ENCODE measurements around the gene EEF2.
A peak's percentile ranks its signal among the peaks of the same experiment; 100 is the strongest.

Gene EEF2

GRCh38 chr19:3984908-3985642, at the start of gene EEF2:
EEF2 (minus strand) TSS chr19:3985463; CDS start chr19:3985380, 83 bp downstream.
- H3K4me3 ChIP-seq = peak within 1 kb of the TSS; percentile 69 to 96 (median 83)

GRCh38 chr19:4034048-4035017, 49.1 kb upstream of the EEF2 start:
- H3K27ac ChIP-seq = peak overlapping the region in 3 of 21 experiments; percentile 6 to 46 (median 17)

More at GRCh38 chr19:3984908-3985642, at the start of gene EEF2:
- H3K27ac ChIP-seq = peak within 1 kb of the TSS; percentile 79 to 99 (median 96)

GRCh38 chr19:4033028-4033956, 48.0 kb upstream of the EEF2 start:
- H3K4me3 ChIP-seq = no peak overlapping the region
- peak overlapping the region in 1 of 21 experiments; percentile 6 for H3K27ac ChIP-seq

More at GRCh38 chr19:4034048-4035017, 49.1 kb upstream of the EEF2 start:
- no peak overlapping the region for H3K4me3 ChIP-seq

DNA sequence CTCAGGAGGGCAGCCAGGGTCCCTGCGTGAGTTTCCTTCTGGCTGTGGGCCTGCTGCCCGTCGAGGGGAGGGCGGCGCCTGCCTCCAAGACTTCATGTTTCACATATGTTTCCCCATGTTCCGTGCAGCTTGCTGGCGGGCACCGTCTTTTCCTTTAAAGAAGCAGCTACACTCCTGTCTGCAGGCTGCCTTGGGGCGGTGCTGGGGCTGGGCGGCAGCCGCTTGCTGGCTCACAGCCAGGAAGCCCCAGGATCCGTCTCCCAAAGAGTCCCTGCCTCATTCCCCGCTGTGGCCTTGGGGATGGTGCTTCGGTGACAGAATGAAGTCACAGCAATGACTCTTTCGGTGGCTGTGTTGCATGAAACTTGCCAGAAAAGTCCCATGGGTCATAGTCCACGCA, 47.2 kb upstream of the EEF2 start:
- no peak overlapping the region for H3K4me3 ChIP-seq
- H3K27ac ChIP-seq = peak overlapping the region in 3 of 21 experiments; percentile 1 to 39 (median 25)

DNA sequence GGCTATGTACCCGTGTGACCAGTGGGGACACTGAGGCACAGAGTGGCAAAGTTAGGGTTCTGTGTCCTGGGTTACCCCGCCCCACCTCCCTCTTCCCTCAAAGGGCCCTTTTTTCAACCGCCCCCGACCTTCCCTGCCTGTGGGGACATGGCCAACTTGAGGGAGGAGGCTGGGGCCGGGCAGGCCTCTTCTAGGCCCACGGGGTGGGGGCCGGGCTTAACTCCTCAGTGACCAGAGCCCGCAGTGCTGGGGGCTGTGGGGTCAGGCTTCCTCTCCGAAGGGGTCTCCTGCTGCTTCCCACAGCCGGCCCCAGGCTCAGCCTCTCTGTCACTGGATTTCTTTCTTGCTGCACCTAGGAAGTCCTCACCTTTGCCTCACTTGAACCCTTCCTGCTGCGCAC, 46.2 kb upstream of the EEF2 start:
- peak overlapping the region in 1 of 21 experiments; percentile 23 for H3K27ac ChIP-seq
- H3K4me3 ChIP-seq = no peak overlapping the region

- Histone ChIP-seq H3K4me3 (no peak overlapping the region), H3K27ac (no peak overlapping the region)
Measured at GRCh38 chr19:4030981-4031380, 45.7 kb upstream of the EEF2 start.

GRCh38 chr19:4030552-4030951, 45.3 kb upstream of the EEF2 start:
- H3K4me3 ChIP-seq = no peak overlapping the region

GRCh38 chr19:4029247-4029614, 44.0 kb upstream of the EEF2 start:
- Histone ChIP-seq H3K27ac (no peak overlapping the region), H3K4me3 (no peak overlapping the region)

More at GRCh38 chr19:4030552-4030951, 45.3 kb upstream of the EEF2 start:
- no peak overlapping the region for H3K27ac ChIP-seq

GRCh38 chr19:4028334-4029246, 43.3 kb upstream of the EEF2 start:
- no peak overlapping the region for H3K27ac ChIP-seq
- H3K4me3 ChIP-seq = no peak overlapping the region

- Histone ChIP-seq H3K27ac (no peak overlapping the region), H3K4me3 (no peak overlapping the region)
Measured at GRCh38 chr19:4027146-4027545, 41.9 kb upstream of the EEF2 start.

GRCh38 chr19:4025317-4025716, 40.1 kb upstream of the EEF2 start:
- H3K27ac ChIP-seq = peak overlapping the region in 1 of 21 experiments; percentile 17

DNA sequence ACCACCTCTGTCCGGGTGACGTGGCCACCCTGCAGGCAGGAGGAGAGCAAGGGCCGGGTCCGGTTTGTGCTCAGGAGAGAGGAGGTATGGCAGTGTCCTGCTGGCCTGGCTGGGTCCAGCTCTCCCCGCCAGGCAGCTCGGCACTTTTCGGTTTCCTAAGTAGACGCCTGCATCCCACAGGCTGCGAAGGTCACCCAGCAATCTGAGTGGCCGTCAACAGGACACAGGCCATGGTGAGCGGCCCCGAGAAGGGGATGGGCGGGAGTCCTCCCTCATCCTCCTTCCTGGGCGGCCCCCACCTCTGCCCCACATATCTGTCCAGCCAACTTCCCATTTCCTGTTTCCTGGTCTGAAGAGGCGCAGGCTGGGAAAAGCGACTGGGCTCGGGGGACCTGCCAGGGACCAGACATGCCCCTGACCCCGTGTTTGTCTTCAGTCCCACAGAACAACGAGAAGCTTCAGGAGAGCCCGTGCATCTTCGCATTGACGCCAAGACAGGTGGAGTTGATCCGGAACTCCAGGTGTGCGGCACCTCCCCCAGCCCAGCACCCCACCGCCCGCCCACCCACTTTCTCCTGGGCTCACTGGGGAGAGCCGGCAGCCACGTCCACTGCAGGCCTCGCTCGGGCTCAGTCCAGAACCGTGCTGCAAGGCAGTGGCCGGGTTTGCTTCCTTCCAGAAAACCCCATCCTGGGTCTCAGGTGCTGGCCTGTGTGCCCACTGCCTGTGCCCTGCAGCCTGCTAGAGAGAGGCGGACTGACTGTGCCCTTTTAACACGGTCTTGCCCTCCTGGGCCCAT, 38.5 kb upstream of the EEF2 start:
- Histone ChIP-seq H3K27ac (peak overlapping the region in 1 of 21 experiments; percentile 41), H3K4me3 (no peak overlapping the region)

More at GRCh38 chr19:4025317-4025716, 40.1 kb upstream of the EEF2 start:
- H3K4me3 ChIP-seq = no peak overlapping the region

DNA sequence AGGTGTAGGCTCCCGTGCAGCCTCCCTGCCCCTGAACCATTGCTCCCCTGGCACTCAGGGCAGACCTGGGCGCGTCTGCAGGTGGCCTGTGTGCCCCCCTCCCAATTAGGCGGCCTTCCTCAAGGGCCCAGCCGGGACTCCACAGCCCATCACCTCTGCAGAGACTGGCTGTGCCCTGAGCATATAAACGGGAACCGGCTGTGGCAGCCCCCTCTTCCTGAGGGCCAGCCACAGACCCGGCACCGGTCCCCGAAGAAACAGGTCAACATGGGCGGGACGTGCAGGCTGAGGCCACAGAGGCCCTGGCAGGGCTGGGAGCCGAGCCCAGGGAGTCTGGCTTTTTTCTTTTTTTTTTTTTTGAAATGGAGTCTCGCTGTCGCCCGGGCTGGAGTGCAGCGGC, 34.3 kb upstream of the EEF2 start:
- no peak overlapping the region for H3K4me3 ChIP-seq
- no peak overlapping the region for H3K27ac ChIP-seq

GRCh38 chr19:4018775-4019504, 33.7 kb upstream of the EEF2 start:
- Histone ChIP-seq H3K4me3 (no peak overlapping the region), H3K27ac (peak overlapping the region in 1 of 21 experiments; percentile 21)

GRCh38 chr19:4018140-4018613, 32.9 kb upstream of the EEF2 start:
- H3K4me3 ChIP-seq = no peak overlapping the region

DNA sequence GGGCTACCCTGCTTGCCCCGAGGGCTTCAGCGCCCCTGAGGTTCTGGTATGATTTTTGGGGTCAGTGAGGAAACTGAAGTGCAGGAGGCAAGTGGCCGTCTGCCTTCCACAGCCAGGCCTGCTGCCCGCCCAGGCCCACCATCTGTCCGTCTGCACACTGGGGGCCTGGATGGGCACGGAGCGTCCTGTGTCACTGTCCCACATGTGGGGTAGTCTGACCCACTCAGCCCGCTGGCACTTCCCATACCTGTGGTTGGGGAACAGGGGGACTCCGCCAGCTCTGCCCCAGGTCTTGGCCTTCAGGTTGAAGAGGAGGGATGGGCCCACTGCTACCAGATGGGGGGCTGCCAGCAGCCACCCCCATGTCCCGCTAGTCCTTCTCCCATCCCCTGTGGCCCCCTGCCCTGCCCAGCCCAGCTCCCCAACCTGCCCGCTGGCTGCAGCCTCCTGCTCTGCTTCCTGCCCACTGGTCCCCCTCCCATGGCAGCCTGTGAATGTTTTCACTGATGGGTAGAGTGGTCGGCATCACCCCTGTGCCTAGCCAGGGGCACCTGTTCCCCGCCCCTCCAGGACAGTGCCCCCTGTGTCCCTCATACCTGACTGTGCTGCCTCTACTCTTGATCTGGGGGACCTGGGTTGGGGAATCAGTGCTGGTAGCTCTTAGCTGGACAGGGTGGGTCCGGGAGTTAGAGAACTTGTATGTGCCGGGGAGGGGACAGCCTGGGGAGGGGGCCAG, 31.8 kb upstream of the EEF2 start:
- Histone ChIP-seq H3K27ac (peak overlapping the region in 1 of 21 experiments; percentile 20), H3K4me3 (no peak overlapping the region)

More at GRCh38 chr19:4018140-4018613, 32.9 kb upstream of the EEF2 start:
- no peak overlapping the region for H3K27ac ChIP-seq
